Stimulated activated CD4-positive, alpha-beta T cell treated with anti-CD3 and anti-CD28 coated beads, Interleukin-1b, Interleukin-23, amount 100 ng/mL, for 4 hours (primary cell): ENCODE measurements around the gene TMEM108.

Experiments used
- DNase-seq, 2 donors: peaks; one replicate each; pipeline ENCODE4 v3.0.0-alpha.2; 2020; ENCODE audit warnings: low read depth in 2 of 2

The TMEM108 gene

GRCh38 chr3:133117342-133117741, 79.2 kb downstream of the TMEM108 start:
- DNase-seq, result no peak

GRCh38 chr3:133119176-133119575, 81.0 kb downstream of the TMEM108 start:
- no peak for DNase-seq

DNA sequence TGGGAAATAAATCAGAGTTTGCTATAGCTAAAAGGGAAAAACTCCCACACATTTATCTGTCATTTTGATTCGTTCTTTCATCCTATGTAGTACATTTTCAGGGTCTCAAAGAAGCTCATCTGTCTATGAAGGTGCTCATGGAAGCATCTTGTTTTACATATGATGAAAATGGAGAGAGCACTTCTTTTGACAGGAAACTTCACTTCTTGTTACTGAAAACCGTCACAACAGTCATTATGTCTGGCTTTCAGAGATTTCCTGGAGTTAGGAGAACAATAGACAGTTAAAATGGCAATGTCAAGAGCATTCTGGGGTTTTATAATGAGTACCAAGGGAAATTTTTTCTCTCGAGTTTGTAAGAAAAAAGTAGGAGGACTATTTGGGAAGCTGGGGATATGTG, 83.3 kb downstream of the TMEM108 start:
- no peak for DNase-seq

DNA sequence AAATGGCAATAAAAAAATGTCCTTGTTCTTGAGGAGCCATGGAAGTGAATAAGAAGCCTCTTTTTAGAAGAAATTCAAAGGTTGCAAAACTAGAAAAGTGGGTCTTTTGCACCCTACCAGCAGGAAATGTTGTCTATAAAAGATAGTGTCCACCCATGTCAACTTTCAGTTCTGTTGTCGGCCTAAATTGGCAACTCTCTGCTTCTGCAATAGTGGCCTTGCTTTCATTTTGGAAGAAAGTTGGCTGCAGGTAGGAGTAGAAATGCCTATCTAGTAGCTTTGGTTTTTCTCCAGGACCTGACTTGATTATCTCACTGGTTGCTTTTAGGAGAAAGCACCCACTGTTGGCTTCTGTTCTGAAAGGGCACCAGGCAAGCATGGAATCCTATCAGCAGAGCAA, 85.4 kb downstream of the TMEM108 start:
- no peak for DNase-seq

- DNase-seq, result no peak
Measured at GRCh38 chr3:133124511-133124910, 86.3 kb downstream of the TMEM108 start.

DNA sequence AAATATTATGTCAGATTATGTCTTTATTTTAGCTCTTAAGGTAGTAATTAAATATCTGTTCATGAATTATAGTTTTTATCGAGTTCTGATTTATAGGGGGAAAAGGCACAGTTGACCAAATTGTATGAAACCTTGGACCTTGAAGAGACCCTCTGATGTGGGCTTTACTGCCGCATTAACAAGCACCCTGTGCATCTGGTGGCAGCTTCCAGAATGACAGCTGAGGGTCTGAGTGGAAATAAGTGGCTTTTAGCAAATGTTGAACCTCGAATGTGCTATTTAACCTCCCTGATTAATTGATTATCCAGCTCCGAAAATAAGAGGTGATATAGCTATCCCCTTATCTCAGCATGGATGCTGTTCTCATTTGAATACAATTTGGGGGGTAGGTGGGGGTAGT, 87.0 kb downstream of the TMEM108 start:
- no peak for DNase-seq

- no peak for DNase-seq
Measured at GRCh38 chr3:133125802-133126201, 87.6 kb downstream of the TMEM108 start.

DNA sequence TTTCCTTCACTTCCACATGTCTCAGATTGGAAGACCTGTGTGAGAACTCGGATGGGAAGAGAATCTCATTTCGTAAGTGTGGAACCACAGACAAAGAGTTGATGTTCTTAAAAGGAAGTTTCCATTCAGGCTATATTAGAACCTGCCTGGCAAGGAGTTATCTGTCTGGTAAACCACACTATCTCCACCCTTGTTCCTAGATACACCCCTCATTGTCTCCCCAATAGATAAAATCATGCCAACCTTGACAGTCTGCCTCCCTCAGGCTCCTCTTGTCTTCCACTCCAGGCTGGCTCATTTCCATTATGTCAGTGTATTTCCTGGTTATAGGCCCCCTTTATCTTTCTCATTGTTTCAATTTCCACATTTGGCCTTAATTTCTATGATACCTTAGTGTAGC, 89.2 kb downstream of the TMEM108 start:
- no peak for DNase-seq

- DNase-seq, result no peak
Measured at GRCh38 chr3:133130168-133130567, 92.0 kb downstream of the TMEM108 start.

DNA sequence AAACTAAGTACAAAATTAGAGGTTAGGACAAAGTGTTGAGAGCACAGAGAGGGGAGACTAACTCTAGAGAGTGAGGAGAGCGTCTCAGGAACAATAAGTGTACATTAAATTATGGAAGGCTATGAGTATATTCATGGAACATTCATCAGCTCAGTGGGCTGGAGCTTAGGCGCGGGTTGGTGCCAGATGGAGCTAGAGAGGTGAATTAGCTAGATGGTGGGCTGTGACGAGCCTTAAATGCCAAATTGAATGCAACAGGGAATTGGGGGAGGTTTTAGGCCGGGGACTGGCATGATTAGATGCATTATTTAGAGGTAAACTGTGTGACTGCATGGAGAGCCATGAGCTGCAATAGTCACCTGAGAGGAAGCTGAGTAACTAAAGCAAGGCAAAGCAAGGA, 97.1 kb downstream of the TMEM108 start:
- no peak for DNase-seq

GRCh38 chr3:133136114-133137041, 98.2 kb downstream of the TMEM108 start:
- no peak for DNase-seq

- no peak for DNase-seq
Measured at GRCh38 chr3:133137042-133137996, 99.1 kb downstream of the TMEM108 start.

DNA sequence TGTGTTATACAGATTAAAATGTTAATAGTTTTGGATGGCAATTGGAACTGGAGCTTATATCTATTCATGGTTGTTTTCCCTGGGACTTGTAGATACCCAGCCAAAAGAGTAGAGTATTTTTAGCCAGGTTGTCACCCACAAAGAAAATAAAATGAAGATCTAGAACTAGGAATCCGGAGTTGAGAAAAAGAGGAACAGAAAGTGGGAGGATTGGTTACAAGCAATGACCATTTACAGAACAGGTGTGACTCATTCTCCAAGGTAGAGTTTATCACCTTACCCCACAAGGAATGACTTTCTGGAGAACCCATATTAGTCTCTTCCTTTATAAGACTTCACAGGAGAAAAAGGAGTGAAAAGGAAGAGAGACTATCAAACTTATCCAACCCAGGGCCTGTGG, 99.8 kb downstream of the TMEM108 start:
- DNase-seq, result no peak

DNA sequence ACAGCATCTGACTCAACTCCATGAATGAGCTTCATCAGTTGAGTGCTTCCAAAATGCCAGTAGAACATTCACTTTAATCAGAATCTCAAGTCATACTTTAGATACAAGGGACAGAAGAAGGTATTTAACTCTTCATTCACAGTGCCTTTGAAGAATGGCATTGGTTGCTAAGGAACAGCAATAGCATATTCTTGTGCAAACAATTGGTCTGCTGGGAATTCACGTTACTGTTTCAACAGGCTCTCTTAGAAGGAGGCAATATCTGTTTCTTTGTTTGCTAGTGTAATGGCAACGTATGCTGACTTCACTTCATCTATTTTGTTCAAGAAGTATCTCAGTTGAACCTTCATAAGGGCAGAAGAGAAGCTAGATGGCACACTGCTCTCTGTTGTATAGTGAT, 113.9 kb downstream of the TMEM108 start:
- no peak for DNase-seq

DNA sequence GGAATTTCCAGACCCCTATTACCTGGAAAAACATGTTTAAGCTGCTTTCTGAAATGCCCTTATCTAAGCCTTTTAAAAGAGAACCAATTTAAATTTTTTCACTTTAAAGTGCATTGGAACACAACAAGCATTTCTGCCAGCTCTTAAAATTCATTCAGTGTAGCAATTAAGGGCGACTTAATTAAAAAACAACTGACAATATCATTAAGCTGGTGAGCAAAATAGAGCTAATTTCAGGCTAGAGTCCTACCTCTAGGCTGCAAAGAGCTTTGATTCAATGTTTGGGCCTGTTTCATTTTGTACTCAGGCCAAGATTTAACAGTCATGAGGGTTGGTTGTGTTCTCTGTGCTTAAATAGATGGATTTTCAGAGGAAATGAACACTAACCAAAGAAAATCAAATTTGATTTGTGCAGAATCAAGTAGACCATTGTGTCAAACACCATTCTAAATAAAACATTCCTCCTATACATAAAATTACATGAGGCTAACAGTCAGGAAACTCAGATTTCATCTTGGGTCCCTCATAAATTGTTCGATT, 114.6 kb downstream of the TMEM108 start:
- DNase-seq, result no peak

DNA sequence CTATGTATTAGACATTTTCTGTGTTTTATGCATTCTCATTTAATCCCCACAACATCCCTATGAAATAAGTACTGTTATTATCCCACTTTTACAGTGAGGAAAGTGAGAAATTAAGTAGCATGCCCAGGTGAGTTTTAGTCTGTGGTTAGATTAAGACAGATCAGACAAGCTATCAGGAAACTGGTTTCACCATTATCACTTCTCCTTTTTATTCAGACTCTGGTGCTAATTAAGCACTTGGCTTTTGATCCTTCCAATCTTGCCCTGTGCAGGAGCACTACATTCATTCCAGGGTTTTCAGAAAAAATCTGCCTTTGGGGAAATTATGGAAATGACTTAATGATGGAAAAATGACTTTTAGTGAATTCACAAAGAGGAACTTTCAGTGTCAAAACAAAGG, 115.2 kb downstream of the TMEM108 start:
- no peak for DNase-seq

GRCh38 chr3:133157716-133158115, 119.5 kb downstream of the TMEM108 start:
- DNase-seq, result no peak

DNA sequence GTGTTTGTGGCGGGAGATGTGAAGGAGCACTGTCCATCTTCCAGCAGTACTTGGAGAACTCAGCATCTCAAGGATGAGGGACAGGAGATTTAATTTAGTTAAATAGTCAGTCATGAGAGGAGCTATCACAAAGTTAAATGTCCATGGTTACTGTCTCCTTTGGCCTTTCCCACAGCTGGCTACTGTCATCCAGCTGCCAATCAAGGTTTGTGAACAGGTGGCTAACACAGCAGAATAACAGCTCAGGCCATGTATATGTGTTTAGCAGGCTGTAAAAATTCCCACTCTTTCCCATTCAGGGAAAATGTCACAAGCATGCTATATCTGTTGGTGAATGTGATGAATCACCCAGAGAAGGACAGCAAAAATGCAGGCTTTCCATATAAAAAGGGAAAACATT, 120.5 kb downstream of the TMEM108 start:
- DNase-seq, result no peak

DNA sequence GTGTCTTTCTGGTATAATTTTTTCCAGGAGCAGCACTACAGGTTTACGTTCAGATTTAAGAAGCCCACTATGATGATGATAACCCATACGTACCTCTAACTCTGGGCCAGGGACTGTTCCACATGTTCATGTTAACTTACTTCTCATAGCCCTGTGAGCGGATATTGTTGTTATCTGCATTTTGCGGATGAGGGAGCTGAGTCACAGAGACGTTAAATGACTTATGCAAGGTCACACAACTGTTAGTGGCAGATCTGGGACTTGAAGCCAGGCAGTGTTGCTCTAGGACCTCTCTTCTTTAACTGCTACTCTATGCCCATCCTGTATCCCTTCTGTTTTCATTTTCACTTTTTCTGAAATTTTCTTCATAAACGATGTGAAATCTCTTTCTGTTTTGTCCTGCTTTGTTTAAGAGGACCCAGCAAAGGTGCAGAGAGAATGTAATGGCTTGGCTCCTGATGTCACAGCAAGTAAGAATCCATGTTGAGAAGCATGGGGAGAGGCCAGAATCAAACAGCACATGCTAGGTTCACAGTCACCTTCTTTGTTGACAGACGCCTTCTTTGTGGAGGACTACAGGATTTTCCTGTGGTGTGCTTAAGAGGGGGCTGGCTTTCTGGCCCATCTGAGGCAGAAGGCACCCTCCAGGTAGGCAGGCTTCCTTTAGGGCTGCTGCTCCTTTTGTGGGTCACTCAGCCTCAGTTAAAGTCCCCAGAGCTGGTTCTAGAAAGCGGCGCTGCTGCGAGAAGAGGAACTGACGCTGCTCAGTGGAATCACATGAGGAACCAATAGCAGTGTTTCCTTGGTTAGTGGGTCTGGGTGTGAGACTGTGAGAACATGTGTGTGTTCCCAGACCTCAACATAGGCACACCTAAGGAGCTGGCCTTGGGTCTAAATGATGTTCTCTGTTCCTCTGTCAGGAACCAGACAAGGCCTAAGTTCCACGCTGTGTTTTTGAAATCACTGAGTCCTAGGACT, 121.6 kb downstream of the TMEM108 start:
- no peak for DNase-seq

DNA sequence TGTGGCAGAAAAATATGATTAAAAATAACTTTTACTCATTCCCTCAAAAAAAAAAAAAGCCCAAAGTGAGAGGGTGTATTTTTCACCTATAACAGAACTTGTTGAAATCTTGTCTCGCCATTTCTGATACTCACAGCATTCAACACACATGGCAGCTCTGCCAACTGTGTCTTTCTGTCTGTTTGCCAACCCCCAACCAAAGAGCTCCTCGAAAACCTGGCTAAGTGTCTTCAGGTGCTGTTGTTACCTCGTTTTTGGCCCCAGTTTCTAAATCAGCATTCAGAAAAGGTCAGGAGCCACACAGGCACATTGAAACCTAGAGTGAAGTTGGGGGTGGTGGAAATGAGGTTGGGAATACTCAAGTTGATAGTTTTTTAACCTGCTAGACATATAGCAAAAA, 123.5 kb downstream of the TMEM108 start:
- no peak for DNase-seq

GRCh38 chr3:133162265-133162664, 124.1 kb downstream of the TMEM108 start:
- no peak for DNase-seq
